NCI-H2107 treated with DMSO at 0.1 percent for 48 hours (cell line): ENCODE data around the gene LIPG.
A peak's percentile ranks its signal among the peaks of the same experiment; 100 is the strongest.

Experiments used
- DNase-seq: peaks from one replicate; lab custom pipeline; 2025; ENCODE audit not compliant: unreplicated experiment; lab: John Stamatoyannopoulos, UW

The LIPG gene

GRCh38 chr18:49610022-49610445, 48.2 kb downstream of the LIPG start:
- no peak for DNase-seq

GRCh38 chr18:49611316-49611715, 49.5 kb downstream of the LIPG start:
- no peak for DNase-seq

- DNase-seq = peak; percentile 37
Measured at GRCh38 chr18:49612515-49613033, 50.7 kb downstream of the LIPG start.

GRCh38 chr18:49613141-49613640, 51.3 kb downstream of the LIPG start:
- DNase-seq = peak; percentile 58

- peak; percentile 58 for DNase-seq
Measured at GRCh38 chr18:49613641-49614151, 51.8 kb downstream of the LIPG start.

GRCh38 chr18:49616618-49617328, 54.9 kb downstream of the LIPG start:
- no peak for DNase-seq

GRCh38 chr18:49617329-49617695, 55.5 kb downstream of the LIPG start:
- DNase-seq = no peak

- DNase-seq = no peak
Measured at GRCh38 chr18:49617865-49618264, 56.0 kb downstream of the LIPG start.

GRCh38 chr18:49618742-49619681, 57.2 kb downstream of the LIPG start:
- no peak for DNase-seq

- DNase-seq = no peak
Measured at GRCh38 chr18:49619801-49620200, 57.9 kb downstream of the LIPG start.

- DNase-seq = no peak
Measured at GRCh38 chr18:49621301-49621700, 59.4 kb downstream of the LIPG start.

- no peak for DNase-seq
Measured at GRCh38 chr18:49621717-49622351, 60.0 kb downstream of the LIPG start.

GRCh38 chr18:49623571-49623970, 61.7 kb downstream of the LIPG start:
- no peak for DNase-seq

GRCh38 chr18:49625021-49625691, 63.3 kb downstream of the LIPG start:
- no peak for DNase-seq

GRCh38 chr18:49626842-49627467, 65.1 kb downstream of the LIPG start:
- no peak for DNase-seq

GRCh38 chr18:49628119-49628518, 66.3 kb downstream of the LIPG start:
- no peak for DNase-seq

- no peak for DNase-seq
Measured at GRCh38 chr18:49628881-49629795, 67.3 kb downstream of the LIPG start.

- no peak for DNase-seq
Measured at GRCh38 chr18:49630246-49630699, 68.4 kb downstream of the LIPG start.
